ENCODE results near the gene OR10A3. TPM values are rescaled to one million over a fixed set of nuclear protein-coding genes. Genes with fewer than 3 reads are reported as not detected.

The OR10A3 gene
- total and polyA plus RNA-seq, 11 donors = not detected

DNA sequence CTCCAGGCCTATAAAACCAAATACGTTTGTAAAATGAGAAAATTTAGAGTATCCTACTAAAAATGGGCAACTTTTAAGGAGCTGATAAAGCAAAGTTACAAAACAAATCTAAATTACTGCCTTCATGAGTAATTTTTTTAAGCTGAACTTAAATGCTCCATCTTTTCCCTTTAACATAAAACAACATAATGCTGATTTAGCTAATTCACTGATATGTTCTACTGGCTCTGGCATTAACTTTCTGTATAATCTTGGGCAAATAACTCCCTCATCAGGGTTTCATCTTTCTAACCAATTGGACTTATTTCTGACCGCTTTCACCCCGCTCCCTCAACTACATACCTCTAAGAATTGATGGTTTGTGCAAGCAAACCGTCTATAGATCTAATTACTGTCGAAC lies 362 bp downstream of the OR10A3 start:
- Histone ChIP-seq H3K4me3 (no peak overlapping the region), H3K9me3 (peaks cover 0 to 27% (median 18%) of the 10 kb centered on the region in 12 donors), H3K27me3 (peaks cover 0 to 3% (median 0%) of the 10 kb centered on the region in 9 donors), H3K27ac (no peak overlapping the region), H3K36me3 (no peaks in the 10 kb centered on the region), H3K4me1 (no peaks in the 10 kb centered on the region)
- intact Hi-C loops (cut with DNase I) = no loop called here
- no peak for ATAC-seq
- DNase-seq = no peak
- WGBS, 4 donors = 43 to 70% (median 58%) methylated on average over 5 of the region's 5 CpGs
- no peak for TF ChIP-seq POLR2A (IDR thresholded peaks at IDR 0.05)

DNA sequence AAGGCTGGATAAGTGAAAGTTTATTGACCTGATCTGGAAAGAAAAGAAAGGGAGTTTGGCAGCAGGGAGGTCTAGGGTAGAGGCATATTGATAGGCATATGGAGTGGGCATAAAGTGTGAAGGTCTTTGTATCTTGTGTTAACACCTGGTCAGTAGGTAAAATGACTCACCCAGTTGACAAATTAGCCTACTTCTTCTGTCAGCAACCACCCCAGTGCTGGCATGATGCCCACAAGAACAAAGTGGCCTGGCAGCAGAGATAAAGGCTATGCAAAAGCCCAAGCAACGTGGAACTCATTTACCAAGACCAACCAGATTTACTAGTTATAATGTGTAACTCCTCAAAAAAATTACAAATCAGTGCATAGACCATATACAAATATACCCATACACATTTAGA lies 4.9 kb downstream of the OR10A3 start:
- H3K27me3 ChIP-seq = peaks cover 0 to 4% (median 0%) of the 10 kb centered on the region in 9 donors
- WGBS, 4 donors = 23 to 50% (median 33%) methylated on average over 1 of the region's 1 CpG
- no peaks in the 10 kb centered on the region for H3K36me3 ChIP-seq
- intact Hi-C loops (cut with DNase I) = no loop called here
- no peak overlapping the region for H3K4me3 ChIP-seq
- ATAC-seq (no peak), DNase-seq (peak in 2 of 5 donors; percentile 26 to 29)
- no peak overlapping the region for H3K27ac ChIP-seq
- no peak for TF ChIP-seq POLR2A (IDR thresholded peaks at IDR 0.05)
- TF ChIP-seq, protein P1, sequence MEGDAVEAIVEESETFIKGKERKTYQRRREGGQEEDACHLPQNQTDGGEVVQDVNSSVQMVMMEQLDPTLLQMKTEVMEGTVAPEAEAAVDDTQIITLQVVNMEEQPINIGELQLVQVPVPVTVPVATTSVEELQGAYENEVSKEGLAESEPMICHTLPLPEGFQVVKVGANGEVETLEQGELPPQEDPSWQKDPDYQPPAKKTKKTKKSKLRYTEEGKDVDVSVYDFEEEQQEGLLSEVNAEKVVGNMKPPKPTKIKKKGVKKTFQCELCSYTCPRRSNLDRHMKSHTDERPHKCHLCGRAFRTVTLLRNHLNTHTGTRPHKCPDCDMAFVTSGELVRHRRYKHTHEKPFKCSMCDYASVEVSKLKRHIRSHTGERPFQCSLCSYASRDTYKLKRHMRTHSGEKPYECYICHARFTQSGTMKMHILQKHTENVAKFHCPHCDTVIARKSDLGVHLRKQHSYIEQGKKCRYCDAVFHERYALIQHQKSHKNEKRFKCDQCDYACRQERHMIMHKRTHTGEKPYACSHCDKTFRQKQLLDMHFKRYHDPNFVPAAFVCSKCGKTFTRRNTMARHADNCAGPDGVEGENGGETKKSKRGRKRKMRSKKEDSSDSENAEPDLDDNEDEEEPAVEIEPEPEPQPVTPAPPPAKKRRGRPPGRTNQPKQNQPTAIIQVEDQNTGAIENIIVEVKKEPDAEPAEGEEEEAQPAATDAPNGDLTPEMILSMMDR (IDR thresholded peaks at IDR 0.05) = no peak
- H3K4me1 ChIP-seq = no peaks in the 10 kb centered on the region
- H3K9me3 ChIP-seq = peaks cover 0 to 7% (median 0%) of the 10 kb centered on the region in 12 donors

DNA sequence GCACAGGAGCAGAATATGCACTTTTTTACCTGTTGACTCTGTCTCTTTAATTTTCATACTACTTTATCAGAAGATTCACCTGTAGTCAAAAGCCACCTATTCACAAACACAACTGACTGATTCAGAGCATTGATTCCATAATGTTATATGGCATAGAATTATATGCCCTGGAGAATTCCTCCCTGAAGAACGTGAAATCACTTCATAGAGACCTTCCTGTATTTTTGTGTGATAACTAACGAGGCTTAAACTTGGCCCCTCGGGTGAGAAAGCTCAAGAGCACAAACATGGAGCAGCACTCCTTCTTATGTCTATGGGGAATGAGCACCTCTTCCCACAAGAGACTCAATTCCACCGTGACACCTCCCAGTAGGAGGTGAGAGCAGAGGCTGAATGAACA lies 10.3 kb downstream of the OR10A3 start, which contains the start of gene OR10A6:
TSS of gene OR10A6 (minus strand) at position 101 of the 400 bp plus-strand sequence. CDS start 2,606 bp downstream, outside the sequence.
- Histone ChIP-seq H3K9me3 (peaks cover 0 to 7% (median 0%) of the 10 kb centered on the region in 12 donors), H3K36me3 (no peaks in the 10 kb centered on the region), H3K4me3 (no peak within 1 kb of the TSS), H3K4me1 (no peaks in the 10 kb centered on the region), H3K27ac (no peak within 1 kb of the TSS), H3K27me3 (peaks cover 0 to 11% (median 0%) of the 10 kb centered on the region in 9 donors)
- no peak for TF ChIP-seq POLR2A (IDR thresholded peaks at IDR 0.05)
- TF ChIP-seq, protein P1 (IDR thresholded peaks at IDR 0.05) = no peak
- intact Hi-C loops (cut with DNase I) = no loop called here
- WGBS, 4 donors = 61 to 69% (median 66%) methylated on average over 4 of the region's 4 CpGs
- no peak for DNase-seq
- ATAC-seq = no peak

DNA sequence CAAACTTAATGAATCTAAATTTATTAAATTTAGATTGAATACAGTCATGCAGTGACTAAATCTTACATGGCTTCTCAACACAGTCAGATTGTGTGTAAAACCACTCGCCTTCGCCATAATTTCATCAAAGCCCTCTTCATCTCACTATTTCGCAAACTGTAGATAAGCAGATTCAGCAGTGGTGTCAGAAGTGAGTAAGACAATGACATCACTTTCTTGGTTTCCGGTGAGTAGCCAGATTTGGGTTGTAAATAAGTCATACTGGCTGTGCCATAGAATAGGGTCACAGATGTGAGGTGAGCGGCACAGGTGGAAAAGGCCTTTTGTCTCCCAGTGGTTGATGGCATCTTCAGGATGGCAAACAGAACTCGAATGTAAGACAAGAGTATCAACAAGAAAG lies 13.9 kb downstream of the OR10A3 start:
- TF ChIP-seq POLR2A (IDR thresholded peaks at IDR 0.05) = no peak
- TF ChIP-seq, protein P1 (IDR thresholded peaks at IDR 0.05) = no peak
- DNase-seq (no peak), ATAC-seq (no peak)
- Histone ChIP-seq H3K9me3 (peaks cover 0 to 4% (median 0%) of the 10 kb centered on the region in 12 donors), H3K4me1 (no peaks in the 10 kb centered on the region), H3K4me3 (no peak overlapping the region), H3K36me3 (no peaks in the 10 kb centered on the region), H3K27ac (no peak overlapping the region), H3K27me3 (peaks cover 0 to 16% (median 0%) of the 10 kb centered on the region in 9 donors)
- WGBS, 4 donors = 81 to 85% (median 84%) methylated on average over 6 of the region's 6 CpGs
- intact Hi-C loops (cut with DNase I) = no loop called here

DNA sequence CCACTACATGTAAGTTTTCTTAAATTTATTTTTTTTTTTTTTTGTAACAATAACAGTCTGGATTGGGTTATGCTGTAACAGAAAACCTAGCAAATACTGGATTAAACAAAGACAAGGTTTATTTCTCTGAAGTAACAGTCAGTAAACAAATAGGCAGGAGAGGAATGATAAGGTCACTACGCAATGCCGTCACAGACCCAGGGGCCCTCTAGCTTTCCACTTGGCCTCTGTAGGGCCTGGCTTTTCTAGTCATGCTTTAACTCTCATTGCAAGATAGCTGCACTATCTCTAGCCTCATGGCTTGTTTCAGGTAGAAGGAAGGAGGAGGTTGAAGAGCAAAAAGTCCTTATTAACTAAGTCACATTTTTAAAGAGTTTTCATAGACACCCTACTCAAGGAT lies 17.0 kb downstream of the OR10A3 start:
- intact Hi-C loops (cut with DNase I) = no loop called here
- no peak for DNase-seq
- no peak for ATAC-seq

More for the DNA sequence above, 17.0 kb downstream of the OR10A3 start:
- TF ChIP-seq, protein P1 (IDR thresholded peaks at IDR 0.05) = no peak
- TF ChIP-seq POLR2A (IDR thresholded peaks at IDR 0.05) = no peak
- no peaks in the 10 kb centered on the region for H3K4me1 ChIP-seq
- peaks cover 0 to 12% (median 0%) of the 10 kb centered on the region in 9 donors for H3K27me3 ChIP-seq
- H3K4me3 ChIP-seq = no peak overlapping the region
- peaks cover 0 to 4% (median 0%) of the 10 kb centered on the region in 12 donors for H3K9me3 ChIP-seq
- no peak overlapping the region for H3K27ac ChIP-seq
- no peaks in the 10 kb centered on the region for H3K36me3 ChIP-seq
- 48 to 65% (median 55%) methylated on average over 2 of the region's 2 CpGs for WGBS, 4 donors
